GM23338 (cell line): ENCODE results near the gene ANO6. TPM values are rescaled to one million over a fixed set of nuclear protein-coding genes. Genes with fewer than 3 reads are reported as not detected.

Experiments used
- ATAC-seq: fragments of 200-7000 bp; cut with Tn5 transposase; 3 replicates; pipeline ENCODE4 v1.9.1; 2020
- DNase-seq: peaks from one replicate; pipeline ENCODE4 v3.0.0-alpha.2; 2015; ENCODE audit warnings: low spot score
- H2AFZ ChIP-seq: fragments of 200-600 bp; sonication (generic); 2 replicates; pipeline ENCODE4 v1.8.0; 2016; ENCODE audit warnings: antibody characterized with exemption, mild to moderate bottlenecking, moderate library complexity
- H3F3A ChIP-seq: fragments of 200-600 bp; sonication (generic); replicated peaks from 2 replicates; pipeline ENCODE4 v1.8.0; 2017; ENCODE audit warnings: antibody characterized with exemption, mixed run types, low read depth
- H3K27ac ChIP-seq: fragments of 200-600 bp; sonication (generic); 2 replicates; pipeline ENCODE4 v1.6.1; 2016; ENCODE audit warnings: low read depth
- H3K27me3 ChIP-seq: fragments of 200-600 bp; sonication (generic); 2 replicates; pipeline ENCODE4 v1.8.0; 2016; ENCODE audit warnings: mild to moderate bottlenecking, mixed run types, moderate library complexity; ENCODE audit not compliant: insufficient read depth
- H3K36me3 ChIP-seq: fragments of 200-600 bp; sonication (generic); 2 replicates; pipeline ENCODE4 v1.8.0; 2016; ENCODE audit warnings: mild to moderate bottlenecking; ENCODE audit not compliant: insufficient read depth
- H3K4me1 ChIP-seq: fragments of 200-600 bp; sonication (generic); 2 replicates; pipeline ENCODE4 v1.8.0; 2016; ENCODE audit warnings: mild to moderate bottlenecking, moderate library complexity; ENCODE audit not compliant: insufficient read depth
- H3K4me2 ChIP-seq: fragments of 200-600 bp; sonication (generic); 2 replicates; pipeline ENCODE4 v1.7.1; 2017; ENCODE audit warnings: mixed run types
- H3K4me3 ChIP-seq: fragments of 200-600 bp; sonication (generic); 2 replicates; pipeline ENCODE4 v1.6.1; 2016; ENCODE audit warnings: mixed run types
- H3K79me2 ChIP-seq: fragments of 200-600 bp; sonication (generic); replicated peaks from 2 replicates; pipeline ENCODE4 v1.8.0; 2017; ENCODE audit warnings: mild to moderate bottlenecking; ENCODE audit not compliant: insufficient read depth
- H3K9me2 ChIP-seq: fragments of 200-600 bp; sonication (generic); 2 replicates; pipeline ENCODE4 v1.8.0; 2017; ENCODE audit not compliant: insufficient read depth
- H4K20me1 ChIP-seq: fragments of 200-600 bp; sonication (generic); replicated peaks from 2 replicates; pipeline ENCODE4 v1.8.0; 2017; ENCODE audit warnings: mild to moderate bottlenecking; ENCODE audit not compliant: insufficient read depth
- H3K27ac Mint-ChIP-seq: 2 replicates; pipeline ENCODE4 v1.8.0; 2020; ENCODE audit warnings: inconsistent platforms, mild to moderate bottlenecking, moderate library complexity, mixed read lengths
- H3K27me3 Mint-ChIP-seq: 3 replicates; pipeline ENCODE4 v1.8.0; 2022; ENCODE audit warnings: low read depth, mild to moderate bottlenecking, moderate library complexity, mixed read lengths, inconsistent platforms; ENCODE audit not compliant: insufficient read depth, poor library complexity
- H3K36me3 Mint-ChIP-seq: 3 replicates; pipeline ENCODE4 v1.8.0; 2021; ENCODE audit warnings: low read depth, mild to moderate bottlenecking, inconsistent platforms, moderate library complexity, mixed read lengths
- H3K4me1 Mint-ChIP-seq: 3 replicates; pipeline ENCODE4 v1.8.0; 2020; ENCODE audit warnings: mild to moderate bottlenecking, inconsistent platforms, mixed read lengths
- H3K4me3 Mint-ChIP-seq: 3 replicates; pipeline ENCODE4 v1.8.0; 2021; ENCODE audit warnings: moderate library complexity, mild to moderate bottlenecking, inconsistent platforms, mixed read lengths
- H3K9me3 Mint-ChIP-seq: 3 replicates; pipeline ENCODE4 v1.8.0; 2020; ENCODE audit warnings: moderate library complexity, mild to moderate bottlenecking, inconsistent platforms, mixed read lengths
- CREB1 ChIP-seq: fragments of 250-450 bp; sonication (Bioruptor Pico); IDR thresholded peaks from 2 replicates; pipeline ENCODE4 v1.5.0; 2020; ENCODE audit warnings: low read depth, mild to moderate bottlenecking, moderate library complexity
- EZH2phosphoT487 ChIP-seq: fragments of 200-600 bp; sonication (generic); IDR thresholded peaks from one replicate; pipeline ENCODE4 v1.8.1; 2018; ENCODE audit warnings: antibody characterized with exemption; ENCODE audit not compliant: unreplicated experiment
- JUNB ChIP-seq: IDR thresholded peaks from one replicate; pipeline ENCODE4 v1.6.1; 2016; ENCODE audit warnings: antibody characterized with exemption; ENCODE audit not compliant: unreplicated experiment
- NANOG ChIP-seq: IDR thresholded peaks from 2 replicates; pipeline ENCODE4 v1.6.1; 2016; ENCODE audit warnings: antibody characterized with exemption, borderline replicate concordance
- POLR2AphosphoS5 ChIP-seq: IDR thresholded peaks from 2 replicates; pipeline ENCODE4 v1.6.1; 2016; ENCODE audit warnings: antibody characterized with exemption, low read depth
- STAT1 ChIP-seq: IDR thresholded peaks from one replicate; pipeline ENCODE4 v1.6.1; 2016; ENCODE audit warnings: antibody characterized with exemption; ENCODE audit not compliant: unreplicated experiment
- ZNF114 ChIP-seq: fragments of 250-450 bp; sonication (Bioruptor Pico); IDR thresholded peaks from 2 replicates; pipeline ENCODE4 v1.5.0; 2020; ENCODE audit warnings: mild to moderate bottlenecking, moderate library complexity
- ZNF331 ChIP-seq: fragments of 250-450 bp; sonication (Bioruptor Pico); IDR thresholded peaks from 2 replicates; pipeline ENCODE4 v1.5.0; 2020; ENCODE audit warnings: low read depth, mild to moderate bottlenecking, moderate library complexity
- polyA plus RNA-seq: library from polyadenylated mRNA; unstranded; fragments of >200 nt; fragmentation: Nextera tagmentation; extraction: Ambion mirVana; gene quantifications from 2 replicates; pipeline ENCODE4 v1.2.1, GENCODE V29; 2016
- total RNA-seq: library from RNA; depleted of rRNA; stranded (reverse); fragments of >200 nt; shearing (Covaris generic); gene quantifications from 2 replicates; pipeline ENCODE4 v1.2.3, GENCODE V29; 2014
- TF ChIP-seq, protein P1 (sequence below): IDR thresholded peaks from 2 replicates; pipeline ENCODE4 v1.6.1; 2016; ENCODE audit warnings: antibody characterized with exemption
- TF ChIP-seq, protein P2 (sequence below): IDR thresholded peaks from one replicate; pipeline ENCODE4 v1.6.1; 2018; ENCODE audit warnings: antibody characterized with exemption; ENCODE audit not compliant: unreplicated experiment
- TF ChIP-seq, protein P3 (sequence below): fragments of 250-450 bp; sonication (Bioruptor Pico); IDR thresholded peaks from 2 replicates; pipeline ENCODE4 v1.5.0; 2020; ENCODE audit warnings: mild to moderate bottlenecking, moderate library complexity
- TF ChIP-seq, protein P4 (sequence below), 2 experiments: fragments of 200-600 bp in 1 of 2; sonication (generic) in 1 of 2; conservative IDR thresholded peaks; 2 replicates each; pipeline versions ENCODE4 v1.5.1 to v1.6.1; 2016 to 2017; ENCODE audit warnings: antibody characterized with exemption in 2 of 2, low read depth in 2 of 2, mild to moderate bottlenecking in 2 of 2, moderate library complexity in 1 of 2

Gene ANO6
- total and polyA plus RNA-seq, 2 experiments from 2014 or later, result 21.1 to 48.9 TPM

DNA sequence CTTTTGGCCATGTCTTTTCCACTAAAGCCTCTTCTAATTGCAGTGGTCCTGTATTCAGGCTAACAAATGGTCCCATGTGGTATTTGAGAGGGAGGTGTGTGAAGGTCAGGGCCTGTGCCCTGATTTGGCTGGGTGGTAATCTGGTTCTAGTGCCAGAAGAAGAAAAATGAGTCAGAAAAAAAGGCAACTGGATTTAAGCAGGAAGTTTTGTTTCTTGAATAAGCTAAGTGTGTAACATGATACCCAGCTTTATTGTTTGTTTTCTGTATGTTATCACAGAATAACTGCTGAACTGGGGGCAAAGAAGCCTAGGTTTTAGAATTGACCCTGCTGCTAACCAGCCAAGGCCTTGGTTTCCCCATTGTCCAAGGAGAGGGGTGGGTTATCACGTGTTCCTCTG is 134.0 kb downstream of the ANO6 start:
- no peak overlapping the region for H3K27ac ChIP-seq
- peaks cover 11% of the 10 kb centered on the region for H3K4me1 Mint-ChIP-seq
- peaks cover 11% of the 10 kb centered on the region; the same call in 2 of the 3 replicates for H3K9me3 Mint-ChIP-seq
- TF ChIP-seq ZNF331 (CRISPR knock-in tag), result no peak
- no peak for TF ChIP-seq CREB1 (CRISPR knock-in tag)
- no peak for TF ChIP-seq EZH2phosphoT487
- TF ChIP-seq STAT1, result no peak
- TF ChIP-seq, protein P1, sequence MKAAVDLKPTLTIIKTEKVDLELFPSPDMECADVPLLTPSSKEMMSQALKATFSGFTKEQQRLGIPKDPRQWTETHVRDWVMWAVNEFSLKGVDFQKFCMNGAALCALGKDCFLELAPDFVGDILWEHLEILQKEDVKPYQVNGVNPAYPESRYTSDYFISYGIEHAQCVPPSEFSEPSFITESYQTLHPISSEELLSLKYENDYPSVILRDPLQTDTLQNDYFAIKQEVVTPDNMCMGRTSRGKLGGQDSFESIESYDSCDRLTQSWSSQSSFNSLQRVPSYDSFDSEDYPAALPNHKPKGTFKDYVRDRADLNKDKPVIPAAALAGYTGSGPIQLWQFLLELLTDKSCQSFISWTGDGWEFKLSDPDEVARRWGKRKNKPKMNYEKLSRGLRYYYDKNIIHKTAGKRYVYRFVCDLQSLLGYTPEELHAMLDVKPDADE, result no peak
- TF ChIP-seq, protein P2, sequence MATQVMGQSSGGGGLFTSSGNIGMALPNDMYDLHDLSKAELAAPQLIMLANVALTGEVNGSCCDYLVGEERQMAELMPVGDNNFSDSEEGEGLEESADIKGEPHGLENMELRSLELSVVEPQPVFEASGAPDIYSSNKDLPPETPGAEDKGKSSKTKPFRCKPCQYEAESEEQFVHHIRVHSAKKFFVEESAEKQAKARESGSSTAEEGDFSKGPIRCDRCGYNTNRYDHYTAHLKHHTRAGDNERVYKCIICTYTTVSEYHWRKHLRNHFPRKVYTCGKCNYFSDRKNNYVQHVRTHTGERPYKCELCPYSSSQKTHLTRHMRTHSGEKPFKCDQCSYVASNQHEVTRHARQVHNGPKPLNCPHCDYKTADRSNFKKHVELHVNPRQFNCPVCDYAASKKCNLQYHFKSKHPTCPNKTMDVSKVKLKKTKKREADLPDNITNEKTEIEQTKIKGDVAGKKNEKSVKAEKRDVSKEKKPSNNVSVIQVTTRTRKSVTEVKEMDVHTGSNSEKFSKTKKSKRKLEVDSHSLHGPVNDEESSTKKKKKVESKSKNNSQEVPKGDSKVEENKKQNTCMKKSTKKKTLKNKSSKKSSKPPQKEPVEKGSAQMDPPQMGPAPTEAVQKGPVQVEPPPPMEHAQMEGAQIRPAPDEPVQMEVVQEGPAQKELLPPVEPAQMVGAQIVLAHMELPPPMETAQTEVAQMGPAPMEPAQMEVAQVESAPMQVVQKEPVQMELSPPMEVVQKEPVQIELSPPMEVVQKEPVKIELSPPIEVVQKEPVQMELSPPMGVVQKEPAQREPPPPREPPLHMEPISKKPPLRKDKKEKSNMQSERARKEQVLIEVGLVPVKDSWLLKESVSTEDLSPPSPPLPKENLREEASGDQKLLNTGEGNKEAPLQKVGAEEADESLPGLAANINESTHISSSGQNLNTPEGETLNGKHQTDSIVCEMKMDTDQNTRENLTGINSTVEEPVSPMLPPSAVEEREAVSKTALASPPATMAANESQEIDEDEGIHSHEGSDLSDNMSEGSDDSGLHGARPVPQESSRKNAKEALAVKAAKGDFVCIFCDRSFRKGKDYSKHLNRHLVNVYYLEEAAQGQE, result no peak
- TF ChIP-seq JUNB, result no peak
- no peak for TF ChIP-seq NANOG
- no peak for TF ChIP-seq POLR2AphosphoS5
- no peak for TF ChIP-seq ZNF114 (CRISPR knock-in tag)
- TF ChIP-seq, protein P3, sequence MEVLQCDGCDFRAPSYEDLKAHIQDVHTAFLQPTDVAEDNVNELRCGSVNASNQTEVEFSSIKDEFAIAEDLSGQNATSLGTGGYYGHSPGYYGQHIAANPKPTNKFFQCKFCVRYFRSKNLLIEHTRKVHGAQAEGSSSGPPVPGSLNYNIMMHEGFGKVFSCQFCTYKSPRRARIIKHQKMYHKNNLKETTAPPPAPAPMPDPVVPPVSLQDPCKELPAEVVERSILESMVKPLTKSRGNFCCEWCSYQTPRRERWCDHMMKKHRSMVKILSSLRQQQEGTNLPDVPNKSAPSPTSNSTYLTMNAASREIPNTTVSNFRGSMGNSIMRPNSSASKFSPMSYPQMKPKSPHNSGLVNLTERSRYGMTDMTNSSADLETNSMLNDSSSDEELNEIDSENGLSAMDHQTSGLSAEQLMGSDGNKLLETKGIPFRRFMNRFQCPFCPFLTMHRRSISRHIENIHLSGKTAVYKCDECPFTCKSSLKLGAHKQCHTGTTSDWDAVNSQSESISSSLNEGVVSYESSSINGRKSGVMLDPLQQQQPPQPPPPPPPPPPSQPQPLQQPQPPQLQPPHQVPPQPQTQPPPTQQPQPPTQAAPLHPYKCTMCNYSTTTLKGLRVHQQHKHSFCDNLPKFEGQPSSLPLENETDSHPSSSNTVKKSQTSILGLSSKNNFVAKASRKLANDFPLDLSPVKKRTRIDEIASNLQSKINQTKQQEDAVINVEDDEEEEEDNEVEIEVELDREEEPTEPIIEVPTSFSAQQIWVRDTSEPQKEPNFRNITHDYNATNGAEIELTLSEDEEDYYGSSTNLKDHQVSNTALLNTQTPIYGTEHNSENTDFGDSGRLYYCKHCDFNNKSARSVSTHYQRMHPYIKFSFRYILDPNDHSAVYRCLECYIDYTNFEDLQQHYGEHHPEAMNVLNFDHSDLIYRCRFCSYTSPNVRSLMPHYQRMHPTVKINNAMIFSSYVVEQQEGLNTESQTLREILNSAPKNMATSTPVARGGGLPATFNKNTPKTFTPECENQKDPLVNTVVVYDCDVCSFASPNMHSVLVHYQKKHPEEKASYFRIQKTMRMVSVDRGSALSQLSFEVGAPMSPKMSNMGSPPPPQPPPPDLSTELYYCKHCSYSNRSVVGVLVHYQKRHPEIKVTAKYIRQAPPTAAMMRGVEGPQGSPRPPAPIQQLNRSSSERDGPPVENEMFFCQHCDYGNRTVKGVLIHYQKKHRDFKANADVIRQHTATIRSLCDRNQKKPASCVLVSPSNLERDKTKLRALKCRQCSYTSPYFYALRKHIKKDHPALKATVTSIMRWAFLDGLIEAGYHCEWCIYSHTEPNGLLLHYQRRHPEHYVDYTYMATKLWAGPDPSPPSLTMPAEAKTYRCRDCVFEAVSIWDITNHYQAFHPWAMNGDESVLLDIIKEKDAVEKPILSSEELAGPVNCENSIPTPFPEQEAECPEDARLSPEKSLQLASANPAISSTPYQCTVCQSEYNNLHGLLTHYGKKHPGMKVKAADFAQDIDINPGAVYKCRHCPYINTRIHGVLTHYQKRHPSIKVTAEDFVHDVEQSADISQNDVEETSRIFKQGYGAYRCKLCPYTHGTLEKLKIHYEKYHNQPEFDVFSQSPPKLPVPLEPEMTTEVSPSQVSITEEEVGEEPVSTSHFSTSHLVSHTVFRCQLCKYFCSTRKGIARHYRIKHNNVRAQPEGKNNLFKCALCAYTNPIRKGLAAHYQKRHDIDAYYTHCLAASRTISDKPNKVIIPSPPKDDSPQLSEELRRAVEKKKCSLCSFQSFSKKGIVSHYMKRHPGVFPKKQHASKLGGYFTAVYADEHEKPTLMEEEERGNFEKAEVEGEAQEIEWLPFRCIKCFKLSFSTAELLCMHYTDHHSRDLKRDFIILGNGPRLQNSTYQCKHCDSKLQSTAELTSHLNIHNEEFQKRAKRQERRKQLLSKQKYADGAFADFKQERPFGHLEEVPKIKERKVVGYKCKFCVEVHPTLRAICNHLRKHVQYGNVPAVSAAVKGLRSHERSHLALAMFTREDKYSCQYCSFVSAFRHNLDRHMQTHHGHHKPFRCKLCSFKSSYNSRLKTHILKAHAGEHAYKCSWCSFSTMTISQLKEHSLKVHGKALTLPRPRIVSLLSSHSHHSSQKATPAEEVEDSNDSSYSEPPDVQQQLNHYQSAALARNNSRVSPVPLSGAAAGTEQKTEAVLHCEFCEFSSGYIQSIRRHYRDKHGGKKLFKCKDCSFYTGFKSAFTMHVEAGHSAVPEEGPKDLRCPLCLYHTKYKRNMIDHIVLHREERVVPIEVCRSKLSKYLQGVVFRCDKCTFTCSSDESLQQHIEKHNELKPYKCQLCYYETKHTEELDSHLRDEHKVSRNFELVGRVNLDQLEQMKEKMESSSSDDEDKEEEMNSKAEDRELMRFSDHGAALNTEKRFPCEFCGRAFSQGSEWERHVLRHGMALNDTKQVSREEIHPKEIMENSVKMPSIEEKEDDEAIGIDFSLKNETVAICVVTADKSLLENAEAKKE (CRISPR knock-in tag), result no peak
- TF ChIP-seq, protein P4, sequence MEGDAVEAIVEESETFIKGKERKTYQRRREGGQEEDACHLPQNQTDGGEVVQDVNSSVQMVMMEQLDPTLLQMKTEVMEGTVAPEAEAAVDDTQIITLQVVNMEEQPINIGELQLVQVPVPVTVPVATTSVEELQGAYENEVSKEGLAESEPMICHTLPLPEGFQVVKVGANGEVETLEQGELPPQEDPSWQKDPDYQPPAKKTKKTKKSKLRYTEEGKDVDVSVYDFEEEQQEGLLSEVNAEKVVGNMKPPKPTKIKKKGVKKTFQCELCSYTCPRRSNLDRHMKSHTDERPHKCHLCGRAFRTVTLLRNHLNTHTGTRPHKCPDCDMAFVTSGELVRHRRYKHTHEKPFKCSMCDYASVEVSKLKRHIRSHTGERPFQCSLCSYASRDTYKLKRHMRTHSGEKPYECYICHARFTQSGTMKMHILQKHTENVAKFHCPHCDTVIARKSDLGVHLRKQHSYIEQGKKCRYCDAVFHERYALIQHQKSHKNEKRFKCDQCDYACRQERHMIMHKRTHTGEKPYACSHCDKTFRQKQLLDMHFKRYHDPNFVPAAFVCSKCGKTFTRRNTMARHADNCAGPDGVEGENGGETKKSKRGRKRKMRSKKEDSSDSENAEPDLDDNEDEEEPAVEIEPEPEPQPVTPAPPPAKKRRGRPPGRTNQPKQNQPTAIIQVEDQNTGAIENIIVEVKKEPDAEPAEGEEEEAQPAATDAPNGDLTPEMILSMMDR (conservative IDR thresholded peaks at IDR 0.05; ENCODE audit: low read depth in 2 of 2), result no peak
- DNase-seq (no peak), ATAC-seq (no peak)
- H2AFZ ChIP-seq, result no peak overlapping the region
- no peaks in the 10 kb centered on the region for H3K79me2 ChIP-seq
- no peak overlapping the region for H3K4me3 Mint-ChIP-seq
- H3F3A ChIP-seq, result no peaks in the 10 kb centered on the region
- H3K27me3 ChIP-seq, result no peaks in the 10 kb centered on the region
- no peaks in the 10 kb centered on the region for H4K20me1 ChIP-seq
- peaks cover 13% of the 10 kb centered on the region for H3K4me1 ChIP-seq
- H3K9me2 ChIP-seq, result no peaks in the 10 kb centered on the region
- H3K4me3 ChIP-seq, result no peak overlapping the region
- H3K36me3 Mint-ChIP-seq, result peaks cover 54% of the 10 kb centered on the region
- no peak overlapping the region for H3K4me2 ChIP-seq
- no peak overlapping the region for H3K27ac Mint-ChIP-seq
- H3K27me3 Mint-ChIP-seq, result no peaks in the 10 kb centered on the region
- peaks cover 13% of the 10 kb centered on the region for H3K36me3 ChIP-seq
